GM19438 (cell line): ENCODE results near the gene TNNT3.
"Not testable (repeated sequence)": the region's sequence is repeated elsewhere in the genome, so short reads cannot be mapped to it uniquely, and the experiment has no call there.

Source experiments
- ATAC-seq: cut with Tn5 transposase; IDR thresholded peaks from one replicate; pipeline ENCODE4 v1.9.1; 2021; ENCODE audit warnings: low read depth; ENCODE audit not compliant: unreplicated experiment

Gene TNNT3

DNA sequence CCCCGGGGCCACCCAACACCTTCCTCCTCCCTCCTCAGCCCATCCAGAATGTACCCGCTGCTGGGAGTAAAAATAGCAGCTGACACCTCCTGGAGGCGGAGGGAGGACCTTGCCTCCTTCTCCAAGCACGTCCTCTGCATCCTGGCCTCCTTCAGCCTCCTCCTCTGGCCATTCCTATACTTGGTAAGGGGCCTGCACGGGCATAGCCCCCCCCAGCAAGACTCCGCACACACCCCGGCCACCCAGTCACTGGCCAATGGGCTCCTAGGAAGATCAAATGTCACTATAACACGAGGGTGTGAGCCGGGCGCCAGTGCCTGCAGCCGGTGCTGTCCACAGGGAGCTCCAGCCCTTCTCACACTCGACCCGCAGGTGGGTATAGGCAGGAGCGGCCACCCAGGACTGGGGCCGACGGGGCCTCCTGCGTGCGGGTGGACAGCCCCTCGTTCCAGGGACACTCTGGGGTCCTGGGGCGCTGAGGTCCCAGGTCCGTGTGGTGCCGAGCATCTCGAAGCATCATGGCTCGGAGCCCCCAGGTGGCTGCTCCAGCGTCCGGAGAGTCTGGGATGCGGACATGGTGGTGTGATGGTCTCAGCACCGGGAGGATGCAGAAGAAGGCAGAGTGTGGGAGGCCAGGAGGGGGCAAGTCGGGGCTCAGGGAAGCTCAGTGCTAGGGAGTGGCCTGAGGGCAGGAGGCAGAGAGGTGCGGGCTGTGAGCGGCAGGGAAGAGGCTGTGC, at the start of gene TNNT3:
Gene TNNT3 (plus strand): TSS at position 313 of the 737 bp plus-strand sequence. CDS start 3,172 bp downstream, outside the sequence.
- ATAC-seq = no peak

DNA sequence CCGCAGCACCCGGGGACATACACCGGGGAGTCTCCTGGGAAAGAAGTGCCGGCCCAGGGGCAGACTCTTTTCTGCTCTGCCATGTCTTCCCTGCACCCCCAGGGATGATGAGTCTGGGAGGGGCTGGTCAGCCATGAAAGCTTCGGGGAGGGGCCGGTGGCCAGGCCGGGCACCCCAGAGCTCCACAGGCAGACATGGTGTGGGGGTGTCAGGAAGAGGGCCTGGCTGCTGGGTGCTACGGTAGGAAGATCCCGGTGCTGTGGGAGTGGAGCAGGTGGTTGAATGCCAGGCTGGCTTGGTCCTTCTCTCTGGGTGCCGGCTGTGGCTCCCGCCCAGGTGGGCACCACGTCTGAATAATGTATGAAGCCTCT, 49.2 kb upstream of the TNNT3 start:
- ATAC-seq = no peak

DNA sequence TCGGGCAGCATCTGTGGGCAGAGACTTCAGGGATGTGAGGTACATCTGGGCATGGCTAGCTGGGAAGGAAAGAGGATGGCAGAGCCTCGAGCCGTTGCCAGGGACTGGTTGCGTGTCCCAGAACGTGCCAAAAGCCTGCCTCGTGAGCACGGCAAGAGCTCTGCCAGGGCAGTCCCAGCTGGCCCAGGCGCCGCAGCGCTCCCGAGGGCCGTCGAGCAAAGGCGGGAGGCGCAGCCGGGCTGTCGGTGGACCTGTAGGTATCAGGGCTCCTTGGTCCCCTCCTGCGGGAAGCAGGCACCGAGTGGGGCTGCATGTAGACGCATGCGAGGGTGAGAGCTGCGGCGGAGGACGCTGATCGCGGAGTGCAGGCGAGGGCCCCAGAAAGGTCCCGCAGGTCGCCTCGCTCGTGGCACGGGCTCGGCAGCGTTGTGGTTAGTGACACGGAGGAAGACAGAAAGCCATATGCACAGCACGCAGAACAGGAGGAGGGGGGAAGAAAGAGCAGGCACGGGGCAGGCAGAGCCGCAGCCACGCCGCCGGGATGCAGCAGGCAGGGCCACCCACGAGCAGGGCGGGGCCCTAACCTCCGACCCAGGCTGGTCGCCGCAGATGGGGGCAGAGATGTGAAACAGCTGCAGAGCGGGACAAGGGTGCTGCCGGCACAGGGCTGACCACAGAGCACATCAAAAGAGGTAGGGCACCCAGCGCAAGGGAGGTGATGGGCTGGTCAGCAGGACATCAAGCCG, 48.6 kb upstream of the TNNT3 start:
- ATAC-seq = no peak

DNA sequence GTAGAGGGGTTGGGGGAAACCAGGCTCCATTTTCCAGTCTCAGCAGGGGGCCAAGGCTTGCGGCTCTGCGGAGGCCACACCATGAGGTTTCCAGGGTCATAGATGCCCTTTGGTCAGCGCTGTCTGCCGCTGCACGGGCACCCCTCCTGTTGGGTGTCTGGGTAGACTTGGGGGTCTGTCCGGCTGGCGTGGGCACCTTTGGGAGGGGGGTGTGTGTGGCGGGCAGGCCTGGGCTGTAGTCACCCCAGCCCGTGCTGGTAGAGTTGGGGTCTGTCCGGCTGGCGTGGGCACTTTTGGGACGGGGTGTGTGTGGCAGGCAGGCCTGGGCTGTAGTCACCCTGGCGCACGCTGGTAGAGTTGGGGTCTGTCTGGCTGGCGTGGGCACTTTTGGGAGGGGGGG, 48.0 kb upstream of the TNNT3 start:
- ATAC-seq = no peak

DNA sequence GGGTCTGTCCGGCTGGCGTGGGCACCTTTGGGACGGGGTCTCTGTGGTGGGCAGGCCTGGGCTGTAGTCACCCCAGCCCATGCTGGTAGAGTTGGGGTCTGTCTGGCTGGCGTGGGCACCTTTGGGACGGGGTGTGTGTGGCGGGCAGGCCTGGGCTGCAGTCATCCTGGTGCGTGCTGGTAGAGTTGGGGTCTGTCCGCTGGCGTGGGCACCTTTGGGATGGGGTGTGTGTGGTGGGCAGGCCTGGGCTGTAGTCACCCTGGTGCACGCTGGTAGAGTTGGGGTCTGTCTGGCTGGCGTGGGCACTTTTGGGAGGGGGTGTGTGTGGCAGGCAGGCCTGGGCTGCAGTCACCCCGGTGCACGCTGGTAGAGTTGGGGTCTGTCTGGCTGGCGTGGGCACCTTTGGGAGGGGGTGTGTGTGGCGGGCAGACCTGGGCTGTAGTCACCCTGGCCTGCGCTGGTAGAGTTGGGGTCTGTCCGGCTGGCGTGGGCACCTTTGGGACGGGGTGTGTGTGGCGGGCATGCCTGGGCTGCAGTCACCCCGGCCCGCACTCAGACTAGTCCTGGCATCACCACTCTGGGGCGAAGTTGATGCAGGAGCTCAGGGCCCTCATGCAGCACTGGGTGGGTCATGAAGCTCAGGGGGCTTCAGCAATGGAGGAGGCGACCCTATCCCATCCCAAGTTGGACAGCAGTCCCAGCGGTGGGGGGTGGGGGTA, 47.1 kb upstream of the TNNT3 start:
- no peak for ATAC-seq

DNA sequence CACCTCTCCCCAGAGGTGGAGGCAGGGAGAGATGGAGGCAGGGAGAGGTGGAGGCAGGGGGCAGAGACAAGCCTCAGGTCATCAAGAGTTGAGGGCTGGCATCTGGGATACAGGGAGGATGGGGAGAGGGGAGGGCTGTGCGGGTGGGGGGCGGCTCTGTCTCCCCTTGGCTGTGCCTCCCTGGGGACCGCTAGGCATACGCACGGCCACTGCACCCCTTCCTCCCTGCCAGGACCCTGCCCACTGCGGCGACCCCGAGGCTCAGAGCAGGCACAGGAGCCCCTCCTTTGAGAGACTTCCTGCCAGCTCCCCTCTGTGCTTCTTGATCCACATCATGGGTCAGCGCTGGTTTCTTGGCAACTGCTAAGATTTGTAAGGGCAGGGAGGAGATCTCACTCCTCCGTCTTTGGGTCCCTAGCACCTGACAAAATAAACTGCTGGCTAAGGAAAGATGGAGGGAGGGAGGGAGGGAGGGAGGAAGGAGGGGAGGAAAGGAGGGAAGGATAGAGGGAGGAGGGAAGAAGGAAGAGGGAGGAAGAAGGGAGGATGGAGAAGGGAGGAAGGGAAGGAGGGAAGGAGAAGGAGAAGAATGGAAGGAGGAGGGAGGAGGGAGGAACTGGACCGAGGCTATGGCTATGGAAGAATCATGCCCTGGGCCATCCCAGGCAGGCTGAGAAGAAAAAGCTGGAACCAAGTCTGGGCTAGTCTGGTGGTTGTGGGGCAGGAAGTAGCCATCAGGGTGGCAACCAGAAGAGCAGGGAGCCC, 46.3 kb upstream of the TNNT3 start:
- ATAC-seq = no peak

DNA sequence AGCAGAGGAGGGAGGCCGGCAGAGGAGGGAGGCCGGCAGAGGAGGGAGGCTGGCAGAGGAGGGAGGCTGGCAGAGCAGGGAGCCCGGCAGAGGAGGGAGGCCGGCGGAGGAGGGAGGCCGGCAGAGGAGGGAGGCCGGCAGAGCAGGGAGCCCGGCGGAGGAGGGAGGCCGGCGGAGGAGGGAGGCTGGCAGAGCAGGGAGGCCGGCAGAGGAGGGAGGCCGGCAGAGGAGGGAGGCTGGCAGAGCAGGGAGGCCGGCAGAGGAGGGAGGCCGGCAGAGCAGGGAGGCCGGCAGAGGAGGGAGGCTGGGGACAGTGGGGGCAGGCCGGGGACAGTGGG, 45.7 kb upstream of the TNNT3 start:
- not testable (repeated sequence) for ATAC-seq

DNA sequence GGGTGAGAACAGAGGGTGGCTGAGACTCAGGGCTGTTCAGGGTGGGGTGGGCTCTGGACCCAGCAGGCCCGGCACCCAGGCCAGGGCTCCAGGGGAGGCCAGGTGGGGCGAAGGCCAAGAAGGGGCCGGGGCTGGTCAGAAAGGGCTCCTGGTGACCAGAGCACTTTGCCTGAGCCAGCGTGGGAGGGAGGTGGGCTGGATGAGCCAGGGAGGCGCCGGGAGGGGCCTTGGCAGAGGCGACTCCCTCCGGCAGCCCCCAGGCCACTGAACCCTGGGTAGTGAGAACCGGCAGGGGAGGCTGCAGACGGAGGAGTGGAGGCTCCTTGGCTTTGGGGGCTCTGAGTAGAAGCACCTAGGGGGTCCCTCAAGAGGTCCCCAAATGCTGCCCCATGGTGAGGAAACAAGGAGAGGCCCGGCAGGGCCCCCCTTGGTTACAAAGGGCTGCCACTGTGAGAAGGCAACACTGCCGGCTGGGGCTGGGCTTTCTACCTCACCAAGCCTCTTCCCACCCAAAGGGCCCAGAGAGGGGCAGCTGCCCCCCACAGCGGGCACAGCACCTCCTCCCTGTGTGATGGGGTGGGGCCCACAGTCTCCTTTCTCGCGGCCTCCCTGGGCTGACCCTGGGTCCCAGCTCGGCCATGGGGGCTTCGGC, 44.9 kb upstream of the TNNT3 start:
- not testable (repeated sequence) for ATAC-seq

DNA sequence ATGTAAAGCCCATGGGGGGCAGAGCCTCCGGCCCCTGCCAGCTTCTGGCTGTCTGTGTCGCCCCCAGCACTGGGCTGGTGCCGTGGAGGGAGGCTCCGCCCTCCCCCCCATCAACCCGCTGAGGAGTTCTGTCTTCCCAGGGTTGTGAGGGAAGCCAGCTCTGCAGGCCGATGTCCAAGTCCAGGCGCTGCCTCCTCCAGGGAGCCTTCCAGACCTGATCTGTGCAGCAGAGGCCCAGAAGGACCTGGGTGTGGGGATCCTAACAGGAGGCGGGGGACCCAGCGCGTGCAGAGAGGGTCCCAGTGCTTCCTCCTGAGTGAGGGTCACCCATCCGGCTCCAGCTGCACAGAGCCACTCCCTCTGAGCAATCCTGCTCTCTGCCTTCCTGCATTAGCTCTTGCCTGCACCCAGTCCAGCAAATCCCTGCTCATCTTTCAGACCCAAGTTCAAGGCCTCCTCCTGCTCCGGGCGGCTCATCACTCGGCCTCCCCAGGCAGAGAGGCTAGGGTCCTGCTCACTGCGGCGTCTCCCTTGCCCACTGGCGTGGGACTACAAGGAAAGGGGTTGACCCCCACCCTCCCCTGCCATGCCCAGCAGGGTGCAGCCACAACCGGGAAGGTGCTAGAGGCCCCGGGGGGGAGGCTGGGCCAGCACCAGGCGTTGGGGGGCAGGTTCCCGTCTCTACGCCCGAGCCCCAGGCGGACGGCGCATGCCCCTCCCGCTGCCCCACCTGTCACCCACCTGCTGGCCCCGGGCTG, 44.2 kb upstream of the TNNT3 start:
- no peak for ATAC-seq

DNA sequence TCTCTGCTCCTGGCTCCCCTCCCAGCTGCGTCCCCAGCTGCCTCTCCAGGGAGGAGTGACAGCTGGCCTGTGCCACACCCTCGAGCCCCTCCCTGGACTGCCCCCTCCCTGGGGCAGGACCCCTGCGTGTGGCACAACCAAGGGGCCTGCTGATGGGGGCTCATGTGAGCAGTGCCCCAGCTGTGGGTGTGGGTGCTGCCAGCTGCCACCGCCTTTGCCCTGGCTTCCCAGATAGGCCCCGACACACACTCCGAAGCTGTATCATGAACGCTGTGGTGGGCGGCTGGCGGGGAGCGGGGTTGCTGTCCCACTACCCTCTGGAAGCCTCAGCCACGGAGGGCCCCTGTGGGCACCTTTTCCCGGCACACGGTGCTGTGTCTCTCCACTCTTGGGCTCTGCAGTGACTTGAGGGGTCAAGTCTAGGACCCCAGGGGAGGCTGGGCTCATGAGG, 43.6 kb upstream of the TNNT3 start:
- not testable (repeated sequence) for ATAC-seq

DNA sequence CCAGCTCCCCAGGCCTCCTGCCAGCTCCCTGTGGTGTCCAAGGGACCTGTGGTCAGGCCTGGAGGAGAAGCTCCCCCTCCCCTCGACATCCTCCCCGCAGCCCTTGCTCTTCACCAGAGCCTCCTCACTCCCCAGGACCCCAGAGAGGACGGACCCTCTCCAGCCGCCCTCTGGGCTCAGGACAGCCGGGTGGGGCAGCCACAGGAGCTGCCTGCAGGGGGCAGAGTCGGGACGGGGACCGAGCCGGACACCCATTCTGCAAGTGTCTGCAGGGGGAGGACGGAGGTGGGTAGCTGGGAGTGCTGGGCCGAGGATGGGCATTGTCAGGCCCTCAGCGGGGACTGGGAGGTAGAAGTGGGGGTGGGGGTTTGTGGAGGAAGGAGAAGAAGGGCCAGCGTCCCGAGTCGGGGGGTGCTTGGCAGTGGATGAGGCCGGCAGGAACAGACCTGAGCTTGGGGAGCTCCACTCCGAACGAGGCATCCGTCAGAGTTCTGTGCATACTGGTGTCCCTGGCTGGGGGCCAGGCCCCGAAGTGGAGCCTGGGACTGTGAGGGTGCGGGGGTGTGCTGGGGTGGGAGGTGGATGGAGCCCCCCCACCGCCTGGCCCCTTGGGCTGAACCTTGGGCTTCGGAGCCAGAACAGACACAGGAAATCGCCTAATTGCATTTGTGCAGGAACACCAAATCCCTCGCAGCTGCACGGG, 43.0 kb upstream of the TNNT3 start:
- ATAC-seq = no peak

DNA sequence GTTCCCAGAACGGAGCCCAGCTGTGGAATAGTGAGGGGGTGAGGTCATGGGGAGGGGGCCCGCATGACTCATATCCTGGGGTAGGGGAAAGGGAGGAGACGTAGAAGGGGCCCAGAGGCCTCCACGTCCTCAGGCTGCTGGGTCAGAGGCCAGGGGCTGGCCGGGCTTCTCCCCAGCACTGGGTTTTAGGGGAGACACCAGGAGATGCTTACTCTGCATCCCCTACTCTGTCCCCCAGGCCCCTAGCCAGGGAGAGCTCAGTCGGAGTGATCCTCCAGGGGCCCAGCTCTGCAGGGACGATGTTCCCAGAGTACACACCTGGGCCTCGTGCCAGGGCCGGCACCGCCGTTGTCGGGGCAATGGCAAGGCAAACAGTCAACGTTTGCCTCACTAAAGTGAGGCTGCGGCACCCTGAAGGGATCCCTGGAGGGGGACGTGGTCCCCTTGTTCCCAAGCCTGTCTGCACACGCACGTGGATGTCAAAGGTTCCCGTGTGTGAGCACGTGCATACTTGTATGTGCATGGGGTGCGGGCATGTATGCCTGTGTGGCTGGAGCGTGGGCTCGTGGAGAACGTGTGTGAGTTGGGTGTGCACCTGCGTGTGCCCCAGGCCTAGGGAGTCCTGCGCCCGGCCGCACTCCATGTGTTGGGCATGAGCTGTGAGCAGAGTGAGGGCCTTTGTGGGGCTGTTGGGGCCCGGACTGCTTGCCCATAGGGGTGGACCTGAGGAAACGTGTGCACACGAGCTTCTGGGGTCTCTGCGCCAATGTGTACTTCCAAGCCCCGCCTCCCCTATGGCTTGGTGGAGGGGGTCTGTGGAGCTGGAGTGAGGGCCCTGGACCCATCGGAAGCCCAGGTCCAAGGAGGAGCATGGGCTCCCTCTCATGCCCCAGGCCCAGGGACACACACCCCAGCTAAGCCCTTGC, 42.0 kb upstream of the TNNT3 start:
- ATAC-seq = no peak

DNA sequence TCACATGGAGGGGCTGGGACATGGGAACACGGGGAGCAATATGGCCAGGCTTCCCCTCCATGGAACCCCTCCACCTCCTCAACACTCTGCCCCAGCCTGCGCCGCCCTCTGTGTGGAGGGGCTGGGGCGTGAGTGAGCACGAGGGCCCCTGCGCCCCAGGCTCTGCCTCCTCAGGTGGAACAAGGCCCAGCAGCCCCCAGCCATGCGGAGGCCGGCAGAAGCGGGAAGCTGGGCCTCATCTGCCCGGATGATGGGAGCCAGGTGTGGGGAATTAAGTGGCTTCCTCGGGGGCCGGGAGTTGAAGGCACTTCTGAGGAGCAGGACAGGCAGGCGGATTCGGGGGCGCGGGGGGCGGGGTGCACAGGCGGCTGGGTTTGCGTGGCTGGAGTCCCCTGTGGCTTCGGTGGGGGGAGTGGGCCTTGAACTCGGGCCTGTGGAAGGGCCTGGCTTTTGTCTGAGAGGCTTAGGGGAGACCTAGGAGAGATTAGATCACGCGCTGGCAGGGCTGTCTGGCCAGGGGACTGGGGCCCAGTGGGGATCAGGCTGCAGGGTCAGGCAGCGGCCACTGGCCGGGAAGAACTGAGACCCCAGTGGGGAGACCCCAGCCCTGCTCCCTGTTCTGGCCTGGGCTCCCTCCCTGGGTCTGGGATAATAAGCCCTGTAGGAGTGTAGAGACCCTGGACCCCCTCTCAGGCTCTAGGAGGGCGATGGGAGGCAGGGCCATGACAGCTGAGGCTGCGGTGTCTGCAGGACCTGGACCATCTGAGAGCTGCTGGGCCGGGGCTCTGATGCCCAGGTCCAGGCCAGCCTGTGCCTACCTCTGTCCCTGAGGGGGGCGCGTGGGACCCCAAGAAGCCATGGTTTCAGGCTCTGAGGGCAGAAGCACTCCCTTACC, 41.1 kb upstream of the TNNT3 start:
- no peak for ATAC-seq

DNA sequence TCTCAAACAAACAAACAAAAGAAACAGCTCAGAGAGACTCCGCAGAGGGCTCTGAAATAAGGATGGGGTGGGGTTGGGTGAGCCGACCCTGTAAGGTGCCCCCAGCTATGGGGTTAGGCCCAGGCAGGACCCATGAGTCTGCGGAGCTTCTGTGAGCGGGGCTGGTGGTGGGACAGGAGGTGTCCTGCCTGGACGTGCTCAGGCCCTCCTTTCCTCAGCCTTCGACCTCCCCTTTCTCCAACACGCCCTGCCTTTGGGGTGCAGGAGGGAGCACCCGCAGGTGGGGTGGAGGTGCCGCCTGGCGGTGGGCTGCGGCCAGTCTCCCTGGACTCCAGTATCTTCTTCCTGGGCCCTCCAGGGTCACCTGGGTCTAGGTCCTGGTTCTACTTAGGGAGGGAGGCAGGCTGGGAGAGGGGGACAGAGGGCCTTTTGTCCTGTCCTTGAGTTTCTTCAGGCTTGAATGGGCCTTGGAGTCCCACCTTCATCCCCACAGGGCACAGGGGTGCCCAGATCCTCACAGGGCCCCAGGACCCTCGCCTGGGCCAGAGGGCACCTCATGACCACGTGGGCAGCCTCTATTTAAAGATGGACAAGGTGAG, 40.1 kb upstream of the TNNT3 start:
- ATAC-seq = no peak

DNA sequence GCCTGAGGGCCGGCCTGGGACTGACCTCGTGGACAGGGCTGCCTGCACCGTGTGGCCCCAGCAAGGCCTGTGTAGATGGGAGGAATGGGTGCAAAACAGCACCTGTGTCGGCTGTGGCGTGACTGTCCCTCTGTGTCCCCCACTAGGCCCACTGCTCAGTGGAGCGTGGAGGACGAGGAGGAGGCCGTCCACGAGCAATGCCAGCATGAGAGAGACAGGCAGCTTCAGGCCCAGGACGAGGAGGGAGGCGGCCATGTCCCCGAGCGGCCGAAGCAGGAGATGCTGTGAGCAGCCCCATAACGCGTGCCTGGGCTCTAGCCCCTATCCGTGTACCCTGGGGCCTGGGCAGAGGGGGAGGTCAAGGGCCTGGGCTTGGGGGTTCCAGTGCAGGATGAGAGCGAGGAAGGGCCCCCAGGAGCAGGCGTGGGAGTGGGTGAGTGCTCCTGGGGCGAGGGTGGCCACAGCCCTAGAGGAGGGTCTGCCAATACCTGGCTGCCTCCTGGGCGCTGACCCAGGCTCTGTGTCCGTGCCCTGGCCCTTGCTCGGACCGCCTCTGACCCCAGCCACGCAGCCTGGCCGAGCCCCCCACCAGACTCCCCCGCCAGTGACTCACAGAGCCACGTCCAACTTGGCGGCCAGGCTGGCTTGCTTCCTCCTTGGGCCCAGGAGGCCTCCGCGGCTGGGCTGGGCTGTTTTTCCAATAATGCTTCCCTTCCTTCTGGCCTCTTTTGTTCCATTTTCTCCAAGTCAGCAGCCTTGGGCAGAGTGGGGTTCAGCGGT, 39.4 kb upstream of the TNNT3 start:
- no peak for ATAC-seq
